SIG-M5 (cell line): ENCODE results near the gene KCNK3.
"Not testable (repeated sequence)": the region's sequence is repeated elsewhere in the genome, so short reads cannot be mapped to it uniquely, and the experiment has no call there.

ENCODE experiments used
- DNase-seq: peaks from one replicate; lab custom pipeline; 2025; lab: John Stamatoyannopoulos, UW

Gene KCNK3

DNA sequence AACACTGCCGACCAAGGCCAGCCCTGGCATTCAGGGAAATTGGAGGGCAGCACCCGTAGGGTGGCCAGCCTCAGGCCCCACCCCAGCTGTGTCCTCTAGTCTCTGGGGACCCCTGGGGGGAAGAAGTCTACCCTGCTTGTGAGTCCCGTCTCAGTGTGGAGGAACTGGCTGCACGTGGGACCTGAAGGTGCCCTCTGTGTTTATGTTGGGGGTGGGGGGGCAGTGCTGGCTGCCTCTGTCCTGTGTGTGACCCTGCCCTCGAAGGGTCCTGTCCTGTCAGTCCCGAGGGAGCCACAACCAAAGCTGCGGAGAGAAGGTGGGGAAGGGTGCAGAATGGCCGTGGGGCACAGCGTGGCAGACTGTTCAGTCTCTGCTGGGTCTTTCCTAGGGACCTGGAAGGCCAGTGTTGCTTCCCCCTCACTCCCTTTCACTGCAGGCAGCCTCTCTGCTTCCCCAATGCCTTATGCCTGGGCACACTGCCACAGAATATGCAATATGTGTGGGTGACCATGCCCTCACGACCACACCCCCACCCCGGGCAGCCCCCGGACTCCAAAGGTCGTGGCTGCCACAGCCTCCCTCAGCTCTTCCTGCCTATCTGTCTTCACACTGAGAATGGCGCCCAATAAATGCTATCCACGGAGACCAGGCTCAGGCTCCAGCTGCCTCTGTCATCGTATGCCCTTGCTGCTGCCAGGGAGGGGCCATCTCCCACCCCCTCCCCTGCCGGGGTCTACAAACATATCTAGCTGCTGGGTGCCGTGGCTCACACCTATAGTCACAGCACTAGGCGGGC, 38.2 kb downstream of the KCNK3 start:
- no peak for DNase-seq

DNA sequence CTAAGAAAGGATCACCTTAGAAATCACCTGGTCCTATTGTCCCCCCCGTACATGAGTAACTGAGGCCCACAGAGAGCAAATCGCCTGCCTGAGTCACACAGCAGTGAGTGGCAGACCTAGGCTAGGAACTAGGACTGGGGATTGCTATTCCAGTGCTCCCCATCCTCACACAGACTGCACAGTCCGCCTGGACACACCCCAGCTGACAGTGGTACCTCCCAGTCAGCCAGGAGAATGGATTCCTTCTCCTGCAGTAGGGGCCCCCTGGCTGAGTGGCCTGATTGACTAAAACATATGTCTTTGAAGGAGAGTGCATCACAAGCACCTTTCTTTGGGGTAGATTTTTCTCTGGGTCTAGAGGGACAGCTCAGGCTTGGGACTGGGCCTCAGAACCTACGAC, 39.2 kb downstream of the KCNK3 start:
- DNase-seq, result no peak

DNA sequence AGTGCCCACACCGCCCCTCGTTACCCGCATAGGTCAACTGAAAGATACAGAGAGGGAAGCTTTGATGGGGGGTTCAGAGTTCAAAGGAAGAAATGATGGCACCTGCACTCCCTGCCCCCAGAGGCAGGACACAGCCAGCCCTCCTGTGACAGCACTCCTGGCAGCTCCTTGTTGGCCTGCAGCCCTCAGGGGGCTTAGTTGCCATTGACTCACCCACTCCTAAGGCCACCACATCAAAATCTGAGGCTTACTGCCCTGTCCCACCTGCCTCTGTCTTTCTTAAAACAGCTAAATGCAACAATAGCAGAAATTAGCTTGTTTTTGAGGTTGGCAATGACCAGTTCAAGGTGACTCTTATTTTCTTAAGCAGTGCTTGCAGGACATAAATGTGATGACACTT, 39.9 kb downstream of the KCNK3 start:
- DNase-seq, result no peak

DNA sequence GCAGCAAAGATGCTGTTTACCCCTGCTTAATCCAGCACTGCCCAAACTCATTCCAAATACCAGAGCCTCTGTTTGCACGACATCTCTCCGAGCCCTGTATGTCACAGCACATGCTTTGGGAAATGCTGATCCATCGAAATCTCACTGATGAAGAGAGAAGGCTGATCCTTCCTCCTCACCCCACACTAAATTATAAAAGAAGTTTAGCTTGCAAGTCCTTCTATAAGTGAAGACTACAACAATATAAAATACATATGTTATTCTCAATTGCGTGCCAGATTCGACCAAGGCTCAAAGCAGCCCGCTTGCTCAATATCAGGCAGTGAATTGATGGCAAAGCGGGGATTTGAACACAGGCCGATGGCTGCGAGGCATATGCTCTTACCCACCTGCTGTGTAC, 40.9 kb downstream of the KCNK3 start:
- DNase-seq, result no peak

DNA sequence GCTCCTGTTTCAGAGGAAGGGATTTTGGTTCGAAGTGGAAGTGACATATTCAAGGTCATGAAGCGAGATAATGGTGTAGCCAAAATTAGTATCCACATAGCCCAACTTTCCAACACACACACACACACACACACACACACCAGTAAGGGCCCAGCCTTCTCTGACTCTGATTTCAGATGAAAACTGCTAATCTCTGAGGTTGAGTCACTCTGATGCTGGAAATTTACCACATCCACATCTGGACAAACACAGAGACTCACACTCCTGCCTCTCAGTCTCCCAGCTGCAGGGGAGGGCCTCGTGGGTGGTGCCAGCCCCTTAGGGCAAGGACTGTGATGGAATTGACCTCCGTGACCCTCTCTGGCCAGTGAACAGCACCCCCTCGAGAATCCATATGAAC, 42.6 kb downstream of the KCNK3 start:
- DNase-seq, result no peak

DNA sequence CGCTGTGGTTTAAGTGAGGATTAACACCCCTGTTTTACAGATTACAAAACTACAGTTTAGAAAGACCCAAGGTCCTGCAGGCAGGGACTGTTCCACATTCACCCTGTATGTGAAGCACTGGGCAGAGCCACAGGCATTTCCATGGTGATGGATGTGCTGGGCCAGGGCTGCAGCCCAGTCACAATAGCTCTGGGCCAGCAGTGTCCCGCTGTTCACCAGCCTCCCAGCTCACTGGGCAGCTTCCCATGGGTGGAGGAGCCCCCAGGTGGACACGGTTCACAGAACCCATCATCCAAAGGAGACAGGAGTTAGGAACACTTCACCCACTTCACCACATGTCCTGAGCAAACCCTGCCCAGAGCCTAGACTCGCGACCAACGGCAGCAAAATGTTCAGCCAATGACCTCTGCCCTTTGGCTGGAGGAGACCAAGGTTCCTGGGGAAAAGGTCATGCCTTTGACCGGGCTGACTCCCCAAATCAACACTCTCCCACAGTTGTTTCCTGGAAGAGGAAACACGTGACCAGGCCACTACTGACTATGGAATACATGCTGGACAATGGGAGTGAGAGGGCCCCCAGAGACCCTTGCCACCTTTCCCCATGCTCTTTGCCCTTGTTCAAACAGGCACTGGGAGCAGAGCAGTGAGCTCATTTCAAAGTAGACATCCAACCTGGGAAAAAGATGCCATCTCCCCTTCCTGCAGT, 43.5 kb downstream of the KCNK3 start:
- DNase-seq, result no peak

DNA sequence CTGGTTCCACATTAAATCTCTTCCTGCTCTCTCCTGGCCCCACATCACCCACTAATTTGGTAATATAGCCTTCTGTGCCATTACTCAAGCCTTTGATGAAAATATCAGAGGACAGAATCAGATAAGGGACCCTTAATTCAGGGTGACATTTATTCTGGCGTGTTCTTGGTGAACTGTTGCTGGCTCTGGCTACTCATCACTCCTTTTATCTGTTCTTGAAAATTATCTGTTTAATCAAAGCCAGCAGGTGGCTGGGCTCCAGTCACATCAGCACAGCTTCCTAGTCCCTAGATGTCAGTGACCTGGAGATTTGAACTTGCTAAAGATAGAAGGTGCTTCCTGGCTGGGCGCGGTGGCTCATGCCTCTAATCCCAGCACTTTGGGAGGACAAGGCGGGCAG, 44.7 kb downstream of the KCNK3 start:
- no peak for DNase-seq

DNA sequence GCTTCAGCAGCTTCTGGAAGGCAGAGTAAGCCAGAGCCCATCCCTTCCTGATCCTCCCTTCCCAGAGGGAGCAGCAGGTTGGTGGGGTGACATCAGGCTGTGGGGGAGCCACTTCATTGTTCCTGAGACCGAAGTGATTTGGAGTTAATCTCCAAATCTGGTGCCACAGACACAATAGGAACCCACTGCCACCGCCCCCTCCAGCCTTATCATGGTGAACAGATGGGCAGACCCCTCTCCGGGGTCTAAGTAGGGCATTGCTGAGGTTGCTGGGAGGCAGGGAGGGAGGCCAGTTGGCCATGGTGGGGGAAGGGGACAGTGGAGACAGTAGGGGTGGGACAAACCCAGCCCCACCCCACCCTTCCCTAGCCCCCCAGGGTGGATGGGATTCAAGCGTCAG, 46.0 kb downstream of the KCNK3 start:
- DNase-seq, result no peak

DNA sequence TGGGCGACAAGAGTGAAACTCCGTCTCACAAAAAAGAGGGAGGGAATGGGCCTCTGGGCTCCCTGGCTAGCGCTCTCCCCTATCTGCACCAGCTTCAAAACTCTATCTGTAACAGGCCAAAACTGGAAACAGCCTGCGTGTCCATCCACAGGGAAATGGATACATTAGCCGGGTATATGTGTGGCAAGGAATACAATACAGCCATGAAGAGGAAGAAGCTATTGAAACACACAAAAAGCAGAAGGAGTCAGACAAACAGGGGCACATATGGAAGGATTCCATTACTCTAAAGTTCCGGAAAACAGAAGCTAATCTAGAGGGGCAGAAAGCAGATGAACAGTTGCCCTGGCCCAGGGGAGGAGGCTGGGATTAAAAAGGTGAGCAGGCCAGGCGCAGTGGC, 47.0 kb downstream of the KCNK3 start:
- no peak for DNase-seq

DNA sequence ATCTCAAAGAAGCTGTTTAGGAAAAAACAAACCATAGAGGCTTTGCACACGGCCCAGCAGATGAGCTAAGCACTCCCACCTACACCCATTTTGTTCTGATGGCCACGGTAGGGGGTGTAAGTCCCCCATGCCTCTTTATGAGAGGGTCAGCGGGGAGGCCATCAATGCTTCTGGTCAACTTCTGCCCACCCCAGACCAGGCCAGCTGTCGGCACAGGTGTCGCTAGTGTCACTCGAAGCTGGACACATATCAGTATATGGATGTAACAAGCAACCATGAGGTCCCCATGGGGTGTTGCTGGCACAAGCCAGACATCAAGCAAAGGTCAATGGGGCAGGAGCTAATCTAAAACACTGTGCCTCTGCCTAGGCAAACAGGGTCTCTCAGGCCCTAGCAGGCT, 47.8 kb downstream of the KCNK3 start:
- no peak for DNase-seq

DNA sequence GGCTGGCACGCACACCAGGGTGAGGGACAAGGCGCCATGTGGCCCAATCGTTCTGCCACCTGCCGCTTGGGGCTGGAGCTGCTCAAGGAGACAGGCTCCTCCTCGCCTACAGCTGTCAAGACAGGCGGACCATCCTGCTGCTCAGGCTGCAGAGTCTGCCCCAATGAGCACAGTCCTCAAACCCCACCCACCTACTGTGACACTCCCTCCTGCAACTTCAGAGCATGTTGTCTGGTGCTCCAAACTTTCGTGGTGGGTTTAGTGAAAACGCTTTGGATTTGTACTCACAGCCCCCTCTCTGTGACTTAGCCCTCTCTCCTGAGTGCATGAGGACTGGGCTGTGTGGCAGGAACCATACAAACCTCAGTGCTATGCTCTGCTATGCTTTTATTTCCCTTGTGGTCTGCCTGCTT, 48.4 kb downstream of the KCNK3 start:
- no peak for DNase-seq

DNA sequence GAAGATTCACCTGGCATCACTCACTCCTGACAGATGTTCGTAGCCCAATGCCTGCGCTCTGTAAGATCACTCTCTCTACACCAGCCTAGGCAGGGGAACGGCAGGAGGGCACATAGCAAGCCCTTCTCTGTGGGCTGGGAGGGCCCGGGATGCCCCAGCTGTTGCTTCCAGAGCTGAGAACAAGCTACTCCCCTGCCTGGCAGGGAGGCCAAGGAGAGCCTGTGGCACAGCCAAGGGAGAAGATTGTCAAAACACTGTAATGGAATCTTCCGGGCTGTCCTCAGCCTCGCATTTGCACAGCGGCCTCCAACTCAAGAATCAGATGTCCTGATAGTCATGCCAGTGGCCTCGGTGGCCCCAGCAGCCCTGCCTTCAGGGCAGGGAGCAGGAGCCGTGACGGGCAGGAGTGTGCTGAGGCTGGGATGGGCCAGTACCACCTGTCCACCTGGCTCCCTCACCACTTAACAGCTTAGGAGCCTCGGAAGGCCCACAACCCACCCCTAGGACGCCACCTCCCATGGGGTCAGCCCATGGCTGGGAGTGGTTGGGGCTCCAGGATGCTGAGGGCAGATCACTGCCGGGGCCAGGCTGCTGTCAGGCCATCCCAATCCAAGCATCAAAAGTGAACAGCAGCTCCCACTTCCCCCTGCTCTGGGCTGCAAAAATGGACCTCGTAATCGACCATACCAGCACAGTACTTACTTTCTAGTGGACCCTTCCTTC, 49.7 kb downstream of the KCNK3 start:
- no peak for DNase-seq

DNA sequence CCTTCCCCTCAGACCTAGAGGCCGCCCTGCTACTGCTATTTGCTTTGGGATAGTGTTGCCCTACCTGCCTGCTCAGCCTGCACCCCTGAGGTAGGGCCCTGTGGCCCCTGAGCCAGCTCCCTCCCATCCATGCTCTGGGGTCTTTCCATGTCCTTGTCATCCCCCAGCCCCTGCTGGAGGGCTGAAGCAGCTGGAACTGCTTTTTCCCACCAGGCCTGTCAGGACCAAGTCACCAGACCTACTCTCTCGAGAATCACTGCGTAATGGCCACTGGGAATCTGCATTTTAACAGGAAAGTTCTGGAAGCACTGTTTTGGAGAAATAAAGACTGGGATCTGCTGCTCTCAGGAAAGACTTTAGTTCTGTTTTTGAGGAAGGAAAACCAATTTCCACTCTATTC, 51.3 kb downstream of the KCNK3 start:
- no peak for DNase-seq

DNA sequence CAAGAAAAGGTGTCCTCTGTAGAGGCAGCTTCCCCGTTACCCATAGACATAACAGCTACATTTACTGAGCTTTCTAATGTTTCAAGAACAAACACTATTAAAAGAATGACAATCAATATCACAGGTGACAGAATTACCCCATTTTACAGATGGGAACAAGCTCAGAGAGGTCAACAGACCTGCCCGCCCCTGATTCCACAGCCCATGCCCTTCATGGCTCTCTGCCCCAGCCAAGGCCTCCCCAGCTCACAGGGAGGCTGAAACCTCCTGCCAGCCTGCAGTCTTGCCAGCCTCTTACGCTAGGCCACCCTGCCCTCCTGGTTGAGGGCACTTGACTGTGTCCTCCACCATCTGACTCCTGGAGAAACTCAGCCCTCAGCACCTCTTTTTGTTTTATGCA, 52.4 kb downstream of the KCNK3 start:
- DNase-seq, result no peak

DNA sequence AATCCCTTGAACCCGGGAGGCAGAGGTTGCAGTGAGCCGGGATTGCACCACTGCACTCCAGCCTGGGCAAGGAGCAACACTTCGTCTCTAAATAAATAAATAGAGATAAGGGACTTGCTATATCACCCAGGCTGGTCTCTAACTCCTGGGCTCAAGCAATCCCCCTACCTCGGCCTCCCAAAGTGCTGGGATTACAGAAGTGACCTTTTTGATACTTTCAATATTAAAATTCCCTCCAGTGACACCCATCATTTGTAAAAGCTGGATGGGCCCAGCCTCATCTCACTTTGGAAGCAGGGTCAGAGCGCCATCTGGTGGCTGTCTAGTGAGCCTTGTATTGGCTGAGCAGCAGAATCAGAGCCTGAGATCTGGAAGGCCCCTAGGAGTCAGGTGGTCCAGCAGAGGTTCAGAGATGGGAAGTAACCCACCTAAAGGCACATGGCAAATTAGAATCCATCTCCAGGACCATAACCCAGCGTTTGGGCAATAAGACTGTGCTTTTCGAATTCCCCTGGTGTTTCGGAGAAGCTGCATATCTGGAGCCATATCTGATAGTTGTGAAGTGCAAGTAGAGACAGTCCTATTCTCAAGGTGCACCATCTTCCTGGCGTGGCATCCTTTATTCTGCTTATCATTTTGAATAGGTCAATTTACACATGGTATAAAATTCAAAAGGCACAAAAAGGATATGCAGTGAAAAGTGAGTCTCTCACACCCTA, 53.2 kb downstream of the KCNK3 start:
- DNase-seq, result no peak

DNA sequence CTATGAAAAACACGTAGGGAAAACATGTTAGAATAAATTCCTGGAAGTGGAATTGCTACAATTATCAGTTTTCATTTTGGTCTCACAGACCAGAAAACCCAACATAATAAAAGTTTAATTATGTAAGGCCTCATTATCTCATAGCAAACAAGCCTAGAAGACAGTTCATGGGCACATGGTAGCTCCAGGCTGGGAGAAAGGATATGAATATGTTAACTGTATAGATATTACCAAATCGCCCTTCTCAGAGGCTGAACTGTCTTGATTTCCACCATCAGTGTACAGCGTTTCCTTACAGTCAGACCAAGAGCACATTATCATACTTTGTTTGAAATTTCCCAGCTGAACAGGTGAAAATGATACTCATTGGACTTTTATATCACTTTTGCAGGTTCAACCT, 54.4 kb downstream of the KCNK3 start:
- no peak for DNase-seq

DNA sequence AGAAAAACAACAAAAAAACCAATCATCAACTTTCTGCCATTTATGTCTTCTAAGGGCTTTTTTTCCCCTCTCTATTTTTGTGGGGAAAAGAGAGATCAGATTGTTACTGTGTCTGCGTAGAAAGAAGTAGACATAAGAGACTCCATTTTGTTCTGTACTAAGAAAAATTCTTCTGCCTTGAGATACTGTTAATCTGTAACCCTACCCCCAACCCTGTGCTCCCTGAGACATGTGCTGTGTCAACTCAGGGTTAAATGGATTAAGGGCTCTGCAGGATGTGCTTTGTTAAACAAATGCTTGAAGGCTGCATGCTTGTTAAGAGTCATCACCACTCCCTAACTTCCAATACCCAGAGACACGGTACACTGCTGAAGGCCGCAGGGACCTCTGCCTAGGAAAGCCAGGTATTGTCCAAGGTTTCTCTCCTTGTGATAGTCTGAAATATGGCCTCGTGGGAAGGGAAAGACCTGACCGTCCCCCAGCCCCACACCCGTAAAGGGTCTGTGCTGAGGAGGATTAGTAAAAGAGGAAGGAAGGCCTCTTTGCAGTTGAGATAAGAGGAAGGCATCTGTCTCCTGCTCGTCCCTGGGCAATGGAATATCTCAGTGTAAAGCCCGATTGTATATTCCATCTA, 57.4 kb downstream of the KCNK3 start:
- not testable (repeated sequence) for DNase-seq

DNA sequence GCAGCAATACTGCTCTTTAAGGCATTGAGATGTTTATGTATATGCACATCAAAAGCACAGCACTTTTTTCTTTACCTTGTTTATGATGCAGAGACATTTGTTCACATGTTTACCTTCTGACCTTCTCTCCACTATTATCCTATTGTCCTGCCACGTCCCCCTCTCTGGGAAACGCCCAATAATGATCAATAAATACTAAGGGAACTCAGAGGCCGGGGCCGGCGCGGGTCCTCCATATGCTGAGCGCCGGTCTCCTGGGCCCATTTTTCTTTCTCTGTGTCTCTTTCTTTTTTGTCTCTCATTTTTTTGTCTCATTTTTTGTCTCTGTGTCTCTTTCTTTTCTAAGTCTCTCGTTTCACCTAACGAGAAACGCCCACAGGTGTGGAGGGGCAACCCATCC, 57.9 kb downstream of the KCNK3 start:
- DNase-seq, result not testable (repeated sequence)

DNA sequence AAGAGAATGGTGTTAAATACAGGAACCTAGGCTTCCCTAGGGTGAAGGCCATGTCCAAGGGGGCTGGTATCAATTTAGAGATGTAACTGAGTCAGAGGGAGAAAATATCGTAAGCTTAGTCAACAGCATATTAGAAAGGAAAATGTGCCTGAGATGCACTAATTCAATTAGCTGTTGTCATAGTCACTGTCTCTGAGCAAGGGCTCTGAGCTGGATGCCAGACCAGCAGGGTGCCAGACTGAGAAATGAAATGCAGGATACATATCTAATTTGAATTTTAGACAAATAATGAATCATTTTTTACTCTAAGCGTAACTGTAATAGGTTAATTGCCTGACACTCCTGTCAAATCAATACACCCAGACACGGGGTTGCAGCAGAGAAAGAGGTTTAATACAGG, 60.1 kb downstream of the KCNK3 start:
- DNase-seq, result no peak

DNA sequence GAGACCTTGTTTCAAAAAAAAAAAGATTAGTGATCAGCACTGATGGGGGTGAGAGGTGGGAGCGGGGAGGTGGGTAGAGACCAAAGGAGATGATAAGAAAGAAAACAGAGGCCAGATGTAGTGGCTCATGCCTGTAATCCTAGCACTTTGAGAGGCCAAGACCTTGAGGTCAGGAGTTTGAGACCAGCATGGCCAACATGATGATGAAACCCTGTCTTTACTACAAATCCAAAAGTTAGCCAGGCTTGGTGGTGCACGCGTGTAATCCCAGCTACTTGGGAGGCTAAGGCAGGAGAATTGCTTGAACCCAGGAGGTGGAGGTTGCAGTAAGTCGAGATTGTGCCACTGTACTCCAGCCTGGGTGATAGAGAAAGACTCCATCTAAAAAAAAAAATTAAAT, 62.0 kb downstream of the KCNK3 start:
- no peak for DNase-seq

DNA sequence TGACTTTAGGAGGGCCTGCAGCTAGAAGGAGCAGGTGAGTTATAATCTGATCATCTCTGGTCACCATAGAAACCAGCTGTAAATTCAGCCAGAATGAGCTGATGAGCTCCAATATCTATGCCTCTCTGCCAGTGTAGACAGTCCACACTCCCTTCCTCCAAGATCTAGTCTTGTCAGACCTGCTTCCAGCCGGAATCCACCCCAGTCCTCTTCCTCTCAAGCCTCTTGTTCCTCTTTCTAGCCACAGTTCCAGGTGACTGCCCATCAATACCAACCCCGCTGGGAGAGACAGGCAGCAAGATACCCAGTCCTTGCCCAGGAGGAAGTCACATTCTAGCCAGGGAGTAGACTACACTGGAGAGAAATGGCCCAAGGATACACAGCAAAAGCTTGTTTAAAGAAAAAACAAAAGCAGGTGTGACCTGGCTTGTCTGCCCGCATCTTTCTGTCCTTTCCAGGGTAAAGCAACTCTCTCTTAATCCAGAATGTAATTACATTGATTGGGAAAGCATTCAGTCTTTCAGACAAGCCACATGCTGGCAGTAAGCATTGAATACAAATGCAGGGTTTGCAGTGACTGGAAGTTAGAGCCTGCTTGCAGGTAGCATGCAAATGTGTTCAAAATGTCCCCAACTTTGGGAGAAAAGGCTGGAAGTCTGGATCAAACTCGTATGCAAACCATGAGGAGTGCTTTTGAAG, 62.6 kb downstream of the KCNK3 start:
- no peak for DNase-seq
